Stimulated activated CD8-positive, alpha-beta memory T cell treated with anti-CD3 and anti-CD28 coated beads, Interleukin-15, amount 100 ng/mL, for 1 hour (primary cell): Measurements from ENCODE around the gene TTC3.
"Not testable (repeated sequence)": the region's sequence is repeated elsewhere in the genome, so short reads cannot be mapped to it uniquely, and the experiment has no call there.

Experiments used
- DNase-seq: peaks from one replicate; pipeline ENCODE4 v3.0.0-alpha.2; 2020; ENCODE audit warnings: low read depth

Gene TTC3, protein sequence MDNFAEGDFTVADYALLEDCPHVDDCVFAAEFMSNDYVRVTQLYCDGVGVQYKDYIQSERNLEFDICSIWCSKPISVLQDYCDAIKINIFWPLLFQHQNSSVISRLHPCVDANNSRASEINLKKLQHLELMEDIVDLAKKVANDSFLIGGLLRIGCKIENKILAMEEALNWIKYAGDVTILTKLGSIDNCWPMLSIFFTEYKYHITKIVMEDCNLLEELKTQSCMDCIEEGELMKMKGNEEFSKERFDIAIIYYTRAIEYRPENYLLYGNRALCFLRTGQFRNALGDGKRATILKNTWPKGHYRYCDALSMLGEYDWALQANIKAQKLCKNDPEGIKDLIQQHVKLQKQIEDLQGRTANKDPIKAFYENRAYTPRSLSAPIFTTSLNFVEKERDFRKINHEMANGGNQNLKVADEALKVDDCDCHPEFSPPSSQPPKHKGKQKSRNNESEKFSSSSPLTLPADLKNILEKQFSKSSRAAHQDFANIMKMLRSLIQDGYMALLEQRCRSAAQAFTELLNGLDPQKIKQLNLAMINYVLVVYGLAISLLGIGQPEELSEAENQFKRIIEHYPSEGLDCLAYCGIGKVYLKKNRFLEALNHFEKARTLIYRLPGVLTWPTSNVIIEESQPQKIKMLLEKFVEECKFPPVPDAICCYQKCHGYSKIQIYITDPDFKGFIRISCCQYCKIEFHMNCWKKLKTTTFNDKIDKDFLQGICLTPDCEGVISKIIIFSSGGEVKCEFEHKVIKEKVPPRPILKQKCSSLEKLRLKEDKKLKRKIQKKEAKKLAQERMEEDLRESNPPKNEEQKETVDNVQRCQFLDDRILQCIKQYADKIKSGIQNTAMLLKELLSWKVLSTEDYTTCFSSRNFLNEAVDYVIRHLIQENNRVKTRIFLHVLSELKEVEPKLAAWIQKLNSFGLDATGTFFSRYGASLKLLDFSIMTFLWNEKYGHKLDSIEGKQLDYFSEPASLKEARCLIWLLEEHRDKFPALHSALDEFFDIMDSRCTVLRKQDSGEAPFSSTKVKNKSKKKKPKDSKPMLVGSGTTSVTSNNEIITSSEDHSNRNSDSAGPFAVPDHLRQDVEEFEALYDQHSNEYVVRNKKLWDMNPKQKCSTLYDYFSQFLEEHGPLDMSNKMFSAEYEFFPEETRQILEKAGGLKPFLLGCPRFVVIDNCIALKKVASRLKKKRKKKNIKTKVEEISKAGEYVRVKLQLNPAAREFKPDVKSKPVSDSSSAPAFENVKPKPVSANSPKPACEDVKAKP (N-terminal part only)

DNA sequence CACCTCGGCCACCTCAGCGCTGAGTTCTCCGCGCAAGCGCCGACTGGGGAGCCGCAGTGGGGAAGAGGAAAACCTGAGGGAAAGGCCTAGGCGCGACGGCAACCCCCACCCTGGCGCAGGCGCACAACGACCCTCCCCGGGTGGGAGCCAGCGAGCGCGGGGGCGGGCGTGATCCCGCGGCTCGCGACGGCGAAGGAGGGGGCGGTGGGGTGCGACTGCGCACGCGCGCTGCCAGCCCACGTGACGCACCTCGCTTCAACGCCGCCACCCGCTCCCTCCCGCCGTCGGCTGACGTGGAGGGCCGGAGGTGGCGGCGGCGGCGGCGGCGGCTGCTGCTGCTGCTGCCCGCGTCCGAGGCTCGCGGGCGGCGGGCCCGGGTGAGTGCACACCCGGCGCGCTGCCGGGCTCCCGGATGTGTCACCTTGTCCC, at the start of gene TTC3, which contains the start of gene PIGP:
TTC3 (plus strand) TSS at position 267 of the 429 bp plus-strand sequence. CDS start 14,004 bp downstream, outside the sequence.
PIGP (minus strand) TSS at position 84 of the 429 bp plus-strand sequence. CDS start 556 bp downstream, outside the sequence.
- DNase-seq = peak; percentile 92

DNA sequence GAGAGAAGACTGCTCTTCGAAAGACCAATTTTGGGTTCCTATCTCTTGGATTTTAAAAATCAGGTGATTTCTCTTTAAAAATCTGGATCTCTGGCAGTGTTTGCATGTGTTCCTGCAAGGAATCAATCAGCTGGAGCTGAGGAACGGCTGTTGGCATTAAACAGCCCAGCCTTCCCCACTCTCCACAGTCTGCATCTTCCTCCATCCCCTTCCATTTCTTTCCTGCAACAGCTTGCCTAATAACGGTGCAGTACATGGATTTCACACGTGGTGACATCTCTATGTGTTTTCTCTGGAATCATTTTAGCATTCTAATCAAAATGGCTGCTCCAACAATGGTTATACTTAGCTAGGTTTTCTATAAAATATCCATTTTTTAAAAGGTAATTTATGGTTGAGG, 46.6 kb upstream of the TTC3 start:
- no peak for DNase-seq

DNA sequence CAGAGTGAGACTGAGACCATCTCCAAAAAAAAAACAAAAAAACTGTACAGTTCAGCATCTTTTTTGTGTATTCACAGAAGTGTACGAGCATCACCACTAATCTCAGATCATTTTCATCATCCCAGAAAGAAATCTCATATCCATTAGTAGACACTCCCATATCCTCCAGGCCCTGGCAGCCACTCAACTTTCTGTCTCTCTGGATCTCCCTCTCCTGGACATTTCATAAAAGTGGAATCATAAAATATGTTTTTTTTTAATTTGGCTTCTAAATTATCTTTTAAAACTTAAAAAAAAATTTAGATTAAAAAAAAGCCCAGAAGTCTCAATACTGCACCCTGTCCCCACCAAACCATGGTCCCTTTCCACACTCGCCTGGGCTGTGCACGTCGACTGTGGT, 44.5 kb upstream of the TTC3 start:
- no peak for DNase-seq

DNA sequence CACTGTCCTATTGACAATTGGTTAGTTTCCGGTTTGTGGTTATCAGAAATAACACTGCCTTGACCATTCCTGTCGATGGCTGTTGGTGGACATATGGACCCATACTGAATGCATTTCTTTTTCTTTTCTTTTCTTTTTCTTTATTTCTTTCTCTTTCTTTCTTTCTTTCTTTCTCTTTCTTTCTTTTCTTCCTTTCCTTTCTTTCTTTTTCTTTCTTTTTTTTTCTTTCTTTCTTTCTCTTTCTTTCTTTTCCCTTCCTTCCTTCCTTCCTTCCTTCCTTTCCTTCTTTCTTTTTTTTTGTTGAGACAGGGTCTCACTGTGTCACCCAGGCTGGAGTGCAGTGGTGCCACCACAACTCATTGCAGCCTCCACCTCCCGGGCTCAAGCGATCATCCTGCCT, 42.2 kb upstream of the TTC3 start:
- DNase-seq = no peak

DNA sequence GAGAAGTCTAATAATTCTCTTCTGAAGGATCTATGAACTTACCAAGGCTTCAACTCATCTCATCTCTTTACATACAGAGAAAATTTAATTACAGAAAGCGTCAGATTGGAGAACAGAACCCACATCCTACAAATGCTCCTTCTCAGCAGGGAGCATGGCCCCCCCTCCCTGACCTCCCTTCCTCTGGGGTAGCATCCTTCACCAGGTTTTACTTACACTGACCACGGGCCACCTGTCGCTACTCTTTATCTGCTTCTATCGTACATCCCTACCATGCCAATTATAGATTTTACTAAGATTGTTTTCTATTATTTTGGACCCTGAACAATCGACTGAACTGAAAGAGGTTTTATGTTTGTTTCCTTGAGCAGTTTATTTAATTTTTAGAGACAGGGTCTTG, 40.8 kb upstream of the TTC3 start:
- no peak for DNase-seq

DNA sequence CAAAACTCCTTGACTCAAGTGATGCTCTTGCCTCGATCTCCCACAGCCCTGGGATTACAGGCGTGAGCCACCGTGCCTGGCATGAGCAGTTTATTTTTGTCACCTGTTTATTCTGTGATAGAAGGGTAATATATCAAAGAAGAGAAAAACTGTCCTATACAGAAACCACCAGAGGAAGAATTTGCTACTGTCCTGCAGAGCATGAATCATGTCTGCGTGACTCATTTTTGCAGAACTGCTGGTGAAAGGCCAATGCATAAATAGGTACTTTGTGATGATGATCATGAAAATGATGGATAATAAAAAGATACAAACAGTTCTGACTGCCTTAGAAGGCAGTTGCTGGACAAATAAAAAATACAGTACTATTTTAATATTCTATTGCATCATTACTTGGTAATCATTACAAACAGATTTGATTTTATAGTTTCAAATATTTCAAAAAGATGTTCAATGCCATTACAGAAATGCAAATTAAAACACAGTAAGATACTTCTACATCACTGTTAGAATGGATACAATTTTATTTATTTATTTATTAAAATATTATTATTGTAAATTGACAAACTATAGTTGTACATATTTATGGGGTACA, 40.1 kb upstream of the TTC3 start:
- no peak for DNase-seq

DNA sequence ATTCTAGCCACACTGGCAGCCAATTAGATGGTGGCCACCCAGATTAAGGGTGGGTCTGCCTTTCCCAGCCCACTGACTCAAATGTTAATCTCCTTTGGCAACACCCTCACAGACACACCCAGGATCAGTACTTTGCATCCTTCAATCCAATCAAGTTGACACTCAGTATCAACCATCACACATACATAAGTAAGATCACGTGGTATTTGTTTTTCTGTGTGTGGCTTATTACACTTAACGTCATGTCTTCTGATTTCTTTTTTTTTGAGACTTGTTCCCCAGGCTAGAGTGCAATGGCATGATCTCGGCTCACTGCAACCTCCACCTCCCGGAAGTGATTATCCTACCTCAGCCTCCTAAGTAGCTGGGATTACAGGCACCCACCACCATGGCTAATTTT, 38.7 kb upstream of the TTC3 start:
- not testable (repeated sequence) for DNase-seq

DNA sequence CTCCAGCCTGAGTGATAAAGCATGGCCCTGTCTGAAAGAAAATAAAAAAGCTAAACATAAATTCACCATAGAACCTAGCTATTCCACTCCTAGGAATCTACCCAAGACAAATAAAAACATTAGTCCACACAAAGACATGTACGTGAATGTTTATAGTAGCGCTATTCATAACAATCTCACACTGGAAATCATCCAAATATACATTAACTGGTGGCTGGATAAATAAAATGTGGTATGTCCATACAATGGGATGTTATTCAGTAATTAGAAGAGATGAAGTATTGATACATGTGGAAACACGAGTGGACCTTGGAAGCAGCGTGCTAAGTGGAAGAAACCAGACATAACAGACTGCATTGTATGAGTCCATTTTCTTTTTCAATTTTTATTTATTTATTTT, 36.9 kb upstream of the TTC3 start:
- no peak for DNase-seq

DNA sequence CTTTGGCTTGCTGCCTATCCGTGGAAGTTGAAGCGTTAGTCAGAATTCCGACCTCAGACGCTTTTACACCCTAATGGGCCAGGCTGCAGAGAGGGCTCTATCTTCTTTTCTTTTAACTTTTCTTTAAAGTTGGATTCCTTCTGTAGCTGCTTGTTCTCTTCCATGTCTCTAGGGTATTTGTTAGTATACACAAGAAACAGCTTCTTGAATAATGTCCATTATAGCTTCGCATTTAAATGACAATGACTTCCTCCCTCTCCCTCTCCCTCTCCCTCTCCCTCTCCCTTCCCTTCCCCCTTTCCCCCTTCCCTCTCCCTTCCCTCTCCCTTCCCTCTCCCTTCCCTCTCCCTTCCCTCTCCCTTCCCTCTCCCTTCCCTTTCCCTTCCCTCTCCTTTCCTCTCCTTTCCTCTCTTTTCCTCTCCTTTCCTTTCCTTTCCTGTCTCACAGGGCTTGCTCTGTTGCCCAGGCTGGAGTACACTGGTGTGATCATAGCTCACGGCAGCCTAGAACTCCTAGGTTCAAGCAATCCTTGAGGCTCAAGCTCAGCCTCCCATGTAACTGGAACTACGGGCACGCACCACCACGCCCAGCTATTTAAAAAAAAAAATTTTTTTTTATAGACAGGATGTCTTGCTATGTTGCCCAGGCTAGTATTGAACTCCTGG, 33.5 kb upstream of the TTC3 start:
- no peak for DNase-seq

DNA sequence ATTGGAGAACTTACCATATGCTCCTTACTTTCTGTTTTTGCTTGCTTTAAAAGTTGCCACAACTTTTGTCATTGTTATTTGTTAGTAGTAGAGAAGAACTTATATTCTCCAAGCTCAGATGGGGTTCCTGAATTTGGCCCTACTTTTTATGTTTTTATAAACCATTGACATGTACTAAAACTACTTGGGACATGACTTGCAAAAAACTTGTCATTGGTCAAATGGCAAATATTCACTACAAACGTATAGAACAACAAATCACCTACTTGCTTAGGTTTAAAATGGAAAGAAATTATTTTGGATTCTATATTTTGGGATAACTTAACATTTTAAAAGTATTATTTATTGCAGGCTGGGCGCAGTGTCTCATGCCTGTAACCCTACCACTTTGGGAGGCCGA, 32.8 kb upstream of the TTC3 start:
- no peak for DNase-seq

DNA sequence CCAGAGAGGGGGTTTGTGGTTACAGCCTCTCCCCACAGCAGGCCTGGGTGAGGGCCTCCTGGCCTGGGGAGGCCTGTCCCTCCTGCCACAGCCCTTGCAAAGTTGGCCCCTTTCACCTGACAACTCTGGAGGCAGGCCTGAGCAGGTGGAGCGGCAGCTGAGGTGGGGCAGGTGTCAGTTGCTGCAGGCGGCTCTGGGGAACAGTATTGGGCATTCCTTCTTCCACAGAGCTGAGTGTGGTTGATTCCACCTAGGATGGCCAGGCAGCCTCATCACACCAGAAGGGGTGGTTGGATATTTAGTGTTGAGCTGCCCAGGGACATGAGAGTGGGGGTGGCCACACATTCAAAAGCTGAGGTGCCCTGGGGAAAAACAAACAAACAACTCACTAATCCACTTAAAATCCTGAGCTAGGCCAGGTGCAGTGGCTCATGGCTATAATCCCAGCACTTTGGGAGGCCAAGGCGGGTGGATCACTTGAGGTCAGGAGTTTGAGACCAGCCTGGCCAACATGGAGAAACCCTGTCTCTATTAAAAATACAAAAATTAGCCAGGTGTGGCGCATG, 31.3 kb upstream of the TTC3 start:
- DNase-seq = no peak

DNA sequence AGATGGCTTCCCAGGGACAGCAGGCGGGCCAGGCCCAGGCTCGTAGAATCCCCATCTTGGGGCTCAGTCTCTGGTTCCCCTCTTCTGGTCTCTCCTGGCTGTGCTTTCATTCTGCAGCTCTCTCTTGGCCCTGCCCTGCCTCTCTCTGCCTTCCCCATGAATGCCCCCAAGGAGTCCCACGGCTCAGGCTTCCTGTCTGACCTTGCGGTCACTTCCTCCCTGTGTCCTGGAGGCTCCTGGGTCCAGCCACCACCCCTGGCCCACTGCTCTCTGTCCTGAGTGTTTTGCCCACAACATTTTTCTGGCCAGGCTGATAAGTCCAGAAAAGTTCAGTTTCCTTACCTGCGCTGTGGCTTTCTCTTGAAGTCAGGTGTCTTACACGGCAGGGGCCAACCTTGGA, 29.2 kb upstream of the TTC3 start:
- DNase-seq = no peak

DNA sequence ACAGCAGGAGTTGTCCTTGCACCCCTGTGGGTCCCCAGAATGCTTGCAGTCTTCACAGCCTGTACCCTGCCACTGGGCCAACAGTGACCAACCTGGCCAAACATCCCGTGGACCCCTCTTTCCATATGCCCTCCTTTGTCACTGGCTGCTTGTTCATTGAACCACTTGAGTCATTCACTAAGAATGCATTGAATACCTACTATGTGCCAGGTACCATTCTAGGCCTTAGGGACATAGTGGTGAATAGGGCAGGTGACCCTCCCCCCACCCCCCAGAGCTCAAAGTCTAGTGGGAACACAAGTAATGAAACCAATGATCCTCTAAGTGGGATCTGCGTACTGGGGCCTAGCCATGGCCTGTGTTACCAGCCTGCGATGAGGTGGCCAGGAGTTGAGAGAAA, 28.4 kb upstream of the TTC3 start:
- no peak for DNase-seq

DNA sequence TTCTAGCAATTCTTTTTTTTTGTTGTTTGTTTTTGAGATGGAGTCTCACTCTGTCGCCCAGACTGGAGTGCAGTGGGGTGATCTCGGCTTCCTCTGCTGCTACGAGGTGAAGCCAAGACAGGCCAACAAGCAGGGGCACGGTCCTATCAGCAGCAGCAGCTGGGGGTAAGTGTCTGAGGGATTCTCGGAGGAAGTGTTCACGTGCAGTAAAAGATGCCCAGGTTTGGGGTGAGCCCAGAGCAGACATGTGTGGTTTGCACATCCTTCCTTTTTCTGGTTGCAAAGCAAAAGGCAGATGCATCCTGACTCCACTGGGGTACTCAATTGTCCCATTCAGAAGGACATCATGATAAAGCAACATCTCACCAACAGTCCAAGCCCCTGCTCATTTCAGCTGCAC, 27.9 kb upstream of the TTC3 start:
- DNase-seq = no peak

DNA sequence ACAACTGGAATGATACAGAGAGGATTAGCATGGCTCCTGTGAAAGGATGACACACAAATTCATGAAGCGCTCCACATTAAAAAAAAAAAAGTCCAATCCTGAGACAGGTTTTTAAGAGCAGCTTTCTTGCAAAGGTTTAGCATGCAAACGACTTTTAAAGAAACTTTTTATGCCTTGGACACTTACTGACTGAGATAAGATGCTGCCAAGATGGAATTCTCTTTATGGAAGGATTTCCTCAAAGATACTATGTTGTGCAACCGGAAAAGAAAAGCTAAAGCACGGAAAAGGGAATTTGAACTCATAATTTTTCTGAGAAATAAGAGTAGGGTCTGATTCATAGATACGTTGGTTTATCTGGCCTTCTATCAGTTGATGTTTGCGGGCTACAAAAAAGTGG, 27.5 kb upstream of the TTC3 start:
- DNase-seq = no peak

DNA sequence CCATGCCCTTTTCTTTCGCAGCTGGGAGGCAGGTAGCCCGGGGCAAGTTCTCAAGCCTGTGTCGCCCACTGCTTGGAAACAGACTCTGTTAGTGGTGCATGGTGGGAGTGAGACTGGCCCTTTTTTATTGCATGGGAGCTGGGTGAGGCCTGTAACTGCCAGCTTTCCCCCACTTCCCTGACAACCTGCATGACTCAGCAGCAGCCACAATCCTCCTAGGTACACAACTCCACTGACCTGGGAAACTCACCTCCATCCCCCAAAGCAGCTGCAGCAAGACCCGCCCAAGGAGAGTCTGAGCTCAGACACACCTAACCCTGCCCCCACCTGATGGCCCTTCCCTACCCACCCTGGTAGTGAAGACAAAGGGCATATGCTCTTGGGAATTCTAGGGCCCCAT, 26.0 kb upstream of the TTC3 start:
- no peak for DNase-seq

DNA sequence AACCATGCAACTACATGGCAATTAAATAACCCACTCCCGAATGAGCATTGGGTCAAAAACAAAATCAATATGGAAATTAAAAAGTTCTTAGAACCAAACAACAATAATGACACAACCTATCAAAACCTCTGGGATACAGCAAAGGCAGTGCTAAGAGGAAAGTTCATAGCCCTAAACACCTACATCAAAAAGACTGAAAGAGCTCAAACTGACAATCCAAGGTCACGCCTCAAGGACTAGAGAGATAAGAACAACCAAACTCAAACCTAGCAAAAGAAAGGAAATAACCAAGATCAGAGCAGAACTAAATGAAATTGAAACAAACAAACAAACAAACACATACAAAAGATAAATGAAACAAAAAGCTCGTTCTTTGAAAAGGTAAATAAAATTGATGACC, 23.3 kb upstream of the TTC3 start:
- DNase-seq = not testable (repeated sequence)

DNA sequence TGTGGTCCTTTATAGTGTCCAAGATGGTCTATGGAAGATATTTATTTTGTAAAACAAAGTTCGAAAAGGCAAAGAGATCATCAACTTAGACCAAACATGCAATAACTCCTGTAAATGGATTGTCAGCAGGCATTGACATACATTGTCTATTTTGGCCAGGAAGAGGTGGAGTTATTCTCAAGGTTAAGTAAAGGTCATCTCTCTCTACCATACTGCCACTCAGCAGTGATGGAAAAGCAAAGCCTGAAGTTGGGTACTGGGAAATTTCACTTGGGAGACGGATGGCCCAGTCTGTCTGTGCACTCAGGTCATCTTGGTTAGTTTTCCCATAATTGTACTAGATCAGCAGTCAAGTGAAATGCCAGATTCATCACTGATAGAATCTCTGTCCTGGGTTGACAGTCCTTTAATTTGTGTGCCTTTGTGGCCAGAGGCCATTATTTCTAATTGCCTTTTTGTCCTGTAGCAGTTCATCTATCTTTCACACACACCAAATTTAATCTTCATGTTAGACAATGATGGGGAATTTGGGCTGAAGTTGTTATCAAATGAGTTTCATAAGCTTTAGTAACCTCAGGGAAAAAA, 17.7 kb upstream of the TTC3 start:
- no peak for DNase-seq

DNA sequence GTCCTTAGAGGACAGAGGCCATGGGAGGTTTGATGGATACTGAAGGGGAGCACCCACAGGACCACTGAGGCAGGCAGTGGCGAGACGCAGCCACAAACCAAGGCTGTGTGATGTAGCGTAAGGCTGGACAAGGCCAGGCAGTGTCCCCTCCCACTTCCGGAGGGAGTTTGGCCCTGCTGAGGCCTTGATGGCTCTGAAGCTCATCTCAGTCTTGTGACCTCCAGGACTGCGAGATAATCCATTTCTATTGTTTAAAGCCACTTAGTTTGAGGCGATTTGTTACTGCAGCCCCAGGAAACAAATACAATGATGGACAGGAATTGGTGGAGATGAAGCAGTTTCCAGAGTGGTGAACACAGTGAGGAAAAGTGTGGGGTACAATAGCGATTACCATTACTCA, 15.4 kb upstream of the TTC3 start:
- no peak for DNase-seq

DNA sequence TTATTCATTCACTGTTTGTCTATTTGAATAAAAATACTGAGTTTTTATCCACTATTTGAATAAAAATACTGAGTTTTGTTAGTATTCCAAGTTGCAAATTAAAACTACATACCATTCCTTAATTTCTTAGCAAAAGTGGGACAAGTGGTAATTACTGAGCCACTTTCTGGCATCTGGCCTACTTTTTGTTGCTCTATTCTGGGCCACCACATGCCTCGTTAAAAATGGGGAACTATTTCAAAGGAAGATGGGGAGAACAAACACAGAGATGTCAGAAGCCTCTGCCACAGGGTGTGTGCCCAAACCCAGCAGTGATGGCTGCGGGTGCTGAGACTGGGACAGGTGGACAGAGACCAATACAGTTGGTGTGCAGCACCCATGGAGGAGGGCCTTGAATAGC, 14.8 kb upstream of the TTC3 start:
- no peak for DNase-seq

DNA sequence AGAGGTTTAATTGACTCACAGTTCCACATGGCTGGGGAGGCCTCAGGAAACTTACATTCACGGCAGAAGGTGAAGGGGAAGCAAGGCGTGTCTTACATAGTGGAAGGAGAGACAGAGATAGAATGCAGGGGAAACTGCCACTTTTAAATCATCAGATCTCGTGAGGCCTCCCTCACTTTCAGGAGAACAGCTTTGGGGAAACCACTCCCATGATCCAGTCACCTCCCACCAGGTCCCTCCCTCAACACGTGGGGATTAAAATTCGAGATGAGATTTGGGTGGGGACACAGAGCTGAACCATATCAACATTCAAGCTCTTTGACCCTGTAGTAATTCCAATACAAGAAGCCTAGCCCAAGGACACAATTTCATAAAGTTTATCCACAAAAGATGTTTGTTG, 13.9 kb upstream of the TTC3 start:
- DNase-seq = no peak
